Calu3 (cell line): ENCODE data around the gene COX7A2. TPM values are rescaled to one million over a fixed set of nuclear protein-coding genes. Genes with fewer than 3 reads are reported as not detected.
A peak's percentile ranks its signal among the peaks of the same experiment; 100 is the strongest.

Experiments used
- BruUV-seq: library from RNA; stranded (reverse); fragments of 400-500 nt; replicated peaks from 2 replicates; lab custom pipeline; 2021; lab: Mats Ljungman, UMichigan
- CTCF ChIA-PET: fragments of 300-600 bp; sonication (Branson Sonifier 250); formaldehyde crosslinking; loops from one replicate; lab custom pipeline; 2022; ENCODE audit warnings: antibody characterized with exemption; lab: Charles Lee
- DNase-seq: peaks from one replicate; pipeline ENCODE4 v3.0.0; 2022
- H3K27ac Mint-ChIP-seq: one replicate; pipeline ENCODE4 v1.8.0; 2022; ENCODE audit warnings: mixed read lengths; ENCODE audit not compliant: unreplicated experiment
- H3K27me3 Mint-ChIP-seq: one replicate; pipeline ENCODE4 v1.8.0; 2022; ENCODE audit warnings: mixed read lengths; ENCODE audit not compliant: unreplicated experiment
- H3K36me3 Mint-ChIP-seq: one replicate; pipeline ENCODE4 v1.8.0; 2022; ENCODE audit warnings: mild to moderate bottlenecking, moderate library complexity, mixed read lengths; ENCODE audit not compliant: insufficient read depth, unreplicated experiment
- H3K4me1 Mint-ChIP-seq: one replicate; pipeline ENCODE4 v1.8.0; 2022; ENCODE audit warnings: mild to moderate bottlenecking, low read depth, mixed read lengths; ENCODE audit not compliant: unreplicated experiment
- H3K4me3 Mint-ChIP-seq: one replicate; pipeline ENCODE4 v1.8.0; 2022; ENCODE audit warnings: mild to moderate bottlenecking, low read depth, moderate library complexity, mixed read lengths; ENCODE audit not compliant: unreplicated experiment
- H3K9me3 Mint-ChIP-seq: one replicate; pipeline ENCODE4 v1.8.0; 2022; ENCODE audit warnings: low read depth, mixed read lengths; ENCODE audit not compliant: unreplicated experiment
- CTCF ChIP-seq: fragments of 200-600 bp; IDR thresholded peaks from one replicate; pipeline ENCODE4 v1.8.0; 2022; ENCODE audit warnings: antibody characterized with exemption; ENCODE audit not compliant: unreplicated experiment
- intact Hi-C: fragments of 100-400 bp; cut with micrococcal nuclease; formaldehyde crosslinking; loops from one replicate; pipeline ENCODE4 v1.10.0; 2022; ENCODE audit not compliant: unreplicated experiment
- total RNA-seq: library from RNA; stranded (reverse); gene quantifications from 2 replicates; pipeline ENCODE4 v1.2.3, GENCODE V29; 2022

COX7A2 gene
- total RNA-seq, 1 experiment from 2014 or later: 459 TPM

GRCh38 chr6:75290136-75290945, 46.7 kb upstream of the COX7A2 start:
- CTCF ChIA-PET: no interaction called here
- no peak for TF ChIP-seq CTCF
- DNase-seq: no peak
- no TSS peak for BruUV-seq
- Mint-ChIP-seq H3K4me3 (no peak overlapping the region), H3K27ac (no peak overlapping the region), H3K36me3 (no peaks in the 10 kb centered on the region), H3K9me3 (no peaks in the 10 kb centered on the region), H3K27me3 (no peaks in the 10 kb centered on the region), H3K4me1 (peaks cover 13% of the 10 kb centered on the region)
- intact Hi-C loops: no loop called here

GRCh38 chr6:75288023-75288422, 44.4 kb upstream of the COX7A2 start:
- Mint-ChIP-seq H3K9me3 (no peaks in the 10 kb centered on the region), H3K4me1 (peaks cover 13% of the 10 kb centered on the region), H3K27me3 (no peaks in the 10 kb centered on the region), H3K27ac (peak overlapping the region; percentile 5), H3K4me3 (no peak overlapping the region), H3K36me3 (no peaks in the 10 kb centered on the region)
- BruUV-seq: no TSS peak
- intact Hi-C loops: no loop called here
- CTCF ChIA-PET: no interaction called here
- TF ChIP-seq CTCF: no peak
- DNase-seq: no peak

GRCh38 chr6:75287424-75287823, 43.8 kb upstream of the COX7A2 start:
- Mint-ChIP-seq H3K27ac (peak overlapping the region; percentile 5), H3K9me3 (no peaks in the 10 kb centered on the region), H3K27me3 (no peaks in the 10 kb centered on the region), H3K4me1 (peaks cover 13% of the 10 kb centered on the region), H3K36me3 (peaks cover 4% of the 10 kb centered on the region), H3K4me3 (no peak overlapping the region)
- CTCF ChIA-PET: no interaction called here
- DNase-seq: no peak
- intact Hi-C loops: no loop called here
- TF ChIP-seq CTCF: no peak
- no TSS peak for BruUV-seq

GRCh38 chr6:75286955-75287354, 43.4 kb upstream of the COX7A2 start:
- no TSS peak for BruUV-seq
- H3K4me3 Mint-ChIP-seq: no peak overlapping the region
- H3K9me3 Mint-ChIP-seq: no peaks in the 10 kb centered on the region
- CTCF ChIA-PET: no interaction called here
- peaks cover 4% of the 10 kb centered on the region for H3K36me3 Mint-ChIP-seq
- H3K27ac Mint-ChIP-seq: peak overlapping the region; percentile 5
- no peaks in the 10 kb centered on the region for H3K27me3 Mint-ChIP-seq
- no peak for TF ChIP-seq CTCF
- peaks cover 13% of the 10 kb centered on the region for H3K4me1 Mint-ChIP-seq
- no peak for DNase-seq
- intact Hi-C loops: no loop called here
